Gastrocnemius medialis (tissue), 4 donors: Measurements from ENCODE around the gene SCAP.

ENCODE experiments used
- POLR2A ChIP-seq, 2 donors: fragments of 450-650 bp; IDR thresholded peaks; one replicate each; pipeline ENCODE4 v1.6.1; 2017; ENCODE audit warnings: antibody characterized with exemption in 2 of 2, mild to moderate bottlenecking in 2 of 2, moderate library complexity in 2 of 2
- TF ChIP-seq, protein P1 (sequence below), 5 experiments: fragments of 450-650 bp in 3 of 5; fragments of 200-600 bp in 2 of 5; sonication (generic) in 2 of 5; IDR thresholded peaks in 4 of 5; conservative IDR thresholded peaks in 1 of 5; 1 replicate in 4 of 5; 2 replicates in 1 of 5; pipeline ENCODE4 v1.5.1; 2016 to 2019; ENCODE audit warnings: antibody characterized with exemption in 5 of 5, mild to moderate bottlenecking in 3 of 5, moderate library complexity in 3 of 5

DNA sequence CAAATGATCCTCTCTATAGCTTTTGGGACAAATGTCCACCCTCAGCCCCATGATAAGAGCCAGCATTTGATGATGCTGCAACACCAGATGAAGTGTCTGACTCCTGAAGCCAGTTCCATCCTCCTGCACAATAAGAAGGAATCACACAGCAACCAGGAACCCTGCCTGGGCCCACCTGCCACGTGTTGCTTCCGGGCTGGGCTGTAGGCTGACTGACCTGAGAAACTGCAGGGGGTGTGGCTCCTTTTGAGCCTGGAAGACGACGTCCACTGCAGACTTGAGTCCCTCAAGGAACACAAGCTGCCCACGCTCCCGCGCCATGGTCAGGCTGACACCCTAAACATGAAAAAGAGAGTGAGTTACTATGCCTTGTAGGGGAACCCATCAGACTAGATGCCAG, 28.4 kb upstream of the SCAP start:
- TF ChIP-seq, protein P1, sequence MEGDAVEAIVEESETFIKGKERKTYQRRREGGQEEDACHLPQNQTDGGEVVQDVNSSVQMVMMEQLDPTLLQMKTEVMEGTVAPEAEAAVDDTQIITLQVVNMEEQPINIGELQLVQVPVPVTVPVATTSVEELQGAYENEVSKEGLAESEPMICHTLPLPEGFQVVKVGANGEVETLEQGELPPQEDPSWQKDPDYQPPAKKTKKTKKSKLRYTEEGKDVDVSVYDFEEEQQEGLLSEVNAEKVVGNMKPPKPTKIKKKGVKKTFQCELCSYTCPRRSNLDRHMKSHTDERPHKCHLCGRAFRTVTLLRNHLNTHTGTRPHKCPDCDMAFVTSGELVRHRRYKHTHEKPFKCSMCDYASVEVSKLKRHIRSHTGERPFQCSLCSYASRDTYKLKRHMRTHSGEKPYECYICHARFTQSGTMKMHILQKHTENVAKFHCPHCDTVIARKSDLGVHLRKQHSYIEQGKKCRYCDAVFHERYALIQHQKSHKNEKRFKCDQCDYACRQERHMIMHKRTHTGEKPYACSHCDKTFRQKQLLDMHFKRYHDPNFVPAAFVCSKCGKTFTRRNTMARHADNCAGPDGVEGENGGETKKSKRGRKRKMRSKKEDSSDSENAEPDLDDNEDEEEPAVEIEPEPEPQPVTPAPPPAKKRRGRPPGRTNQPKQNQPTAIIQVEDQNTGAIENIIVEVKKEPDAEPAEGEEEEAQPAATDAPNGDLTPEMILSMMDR (IDR thresholded peaks at IDR 0.05 in 4 of 5, conservative IDR thresholded peaks at IDR 0.05 in 1 of 5) = no peak
- TF ChIP-seq POLR2A (IDR thresholded peaks at IDR 0.05) = no peak
